HepG2 (cell line): ENCODE data around the gene DDOST. TPM values are rescaled to one million over a fixed set of nuclear protein-coding genes. Genes with fewer than 3 reads are reported as not detected.

Experiments used
- ATAC-seq: fragments of 200-7000 bp; cut with Tn5 transposase; 3 replicates; pipeline ENCODE4 v1.9.1; 2020; ENCODE audit warnings: mild to moderate bottlenecking, moderate library complexity
- BruUV-seq: library from RNA; stranded (reverse); fragments of 400-500 nt; replicated peaks from 2 replicates; lab custom pipeline; 2021; lab: Mats Ljungman, UMichigan
- CTCF ChIA-PET: fragments of 300-600 bp; formaldehyde crosslinking; extraction: SDS; loops from one replicate; lab custom pipeline; 2021; ENCODE audit warnings: low total read pairs, inconsistent platforms, low intra/inter-chr PET ratio; lab: Yijun Ruan, JAX
- POLR2A ChIA-PET: fragments of 350-600 bp; sonication (Branson Sonifier 250); formaldehyde crosslinking; loops from one replicate; lab custom pipeline; 2020; ENCODE audit warnings: antibody characterized with exemption, inconsistent platforms; lab: Yijun Ruan, JAX
- DNase-seq: peaks from one replicate; pipeline ENCODE4 v3.0.0-alpha.2; 2015; ENCODE audit warnings: low spot score
- FAIRE-seq: peaks from 3 replicates; lab custom pipeline; 2011; peaks lifted over from hg19 to GRCh38; lab: Jason Lieb, UNC
- H2AFZ ChIP-seq: one replicate; pipeline ENCODE4 v1.6.1; 2011; ENCODE audit warnings: low read length, inconsistent platforms
- H3K27ac ChIP-seq: fragments of 300-600 bp; 3 replicates; pipeline ENCODE4 v1.8.0; 2011; ENCODE audit warnings: mixed run types, mild to moderate bottlenecking, mixed read lengths, low read length, inconsistent platforms; ENCODE audit not compliant: insufficient read depth; ENCODE audit errors: extremely low read length
- H3K27me3 ChIP-seq, 2 experiments: fragments of 200-600 bp in 1 of 2; 2 replicates in 1 of 2; 3 replicates in 1 of 2; pipeline versions ENCODE4 v1.6.0 to v1.8.0; 2011; ENCODE audit warnings: low read length in 2 of 2, mild to moderate bottlenecking in 2 of 2, moderate library complexity in 2 of 2, inconsistent platforms in 1 of 2; ENCODE audit not compliant: insufficient read depth in 2 of 2, control insufficient read depth in 1 of 2
- H3K36me3 ChIP-seq, 2 experiments: fragments of 200-600 bp in 1 of 2; replicated peaks in 1 of 2; 2 replicates in 1 of 2; 3 replicates in 1 of 2; pipeline versions ENCODE4 v1.5.1 to v1.8.0; 2011; ENCODE audit warnings: low read length in 2 of 2, inconsistent platforms in 1 of 2; ENCODE audit not compliant: insufficient read depth in 2 of 2, control insufficient read depth in 1 of 2
- H3K4me1 ChIP-seq: 2 replicates; pipeline ENCODE4 v1.5.1; 2012; ENCODE audit warnings: low read length, inconsistent platforms; ENCODE audit not compliant: insufficient read depth
- H3K4me2 ChIP-seq: 2 replicates; pipeline ENCODE4 v1.6.0; 2011; ENCODE audit warnings: low read depth, low read length, inconsistent platforms
- H3K4me3 ChIP-seq, 3 experiments: fragments of 200-600 bp in 1 of 3; sonication (generic), shearing (Covaris generic) in 1 of 3; replicated peaks in 1 of 3; 2 replicates each; pipeline ENCODE4 v1.5.1; 2011 to 2016; ENCODE audit warnings: low read length in 3 of 3, inconsistent platforms in 2 of 3, low read depth in 2 of 3, mild to moderate bottlenecking in 2 of 3, control low read depth in 1 of 3, mixed read lengths in 1 of 3; ENCODE audit not compliant: insufficient read depth in 1 of 3
- H3K79me2 ChIP-seq: one replicate; pipeline ENCODE4 v1.6.1; 2011; ENCODE audit warnings: low read length, inconsistent platforms; ENCODE audit not compliant: insufficient read depth
- H3K9ac ChIP-seq: 2 replicates; pipeline ENCODE4 v1.6.0; 2011; ENCODE audit warnings: mild to moderate bottlenecking, low read depth, low read length, inconsistent platforms; ENCODE audit not compliant: insufficient read depth
- H3K9me3 ChIP-seq: 2 replicates; pipeline ENCODE4 v1.5.1; 2012; ENCODE audit warnings: mild to moderate bottlenecking, low read length
- H4K20me1 ChIP-seq: 2 replicates; pipeline ENCODE4 v1.6.0; 2011; ENCODE audit warnings: inconsistent platforms, mild to moderate bottlenecking, low read length, moderate library complexity; ENCODE audit not compliant: insufficient read depth
- ARID4A ChIP-seq: sonication (generic); formaldehyde crosslinking; IDR thresholded peaks from 2 replicates; pipeline ENCODE4 v1.5.0; 2020; ENCODE audit warnings: mild to moderate bottlenecking, missing genetic modification reagents, borderline replicate concordance
- ETS1 ChIP-seq: sonication (generic); formaldehyde crosslinking; IDR thresholded peaks from 2 replicates; pipeline ENCODE4 v1.4.0; 2020; ENCODE audit warnings: missing genetic modification reagents
- MAFF ChIP-seq: IDR thresholded peaks from 2 replicates; pipeline ENCODE4 v1.6.1; 2011; ENCODE audit warnings: low read depth, low read length, improper control_type of control experiment
- MAFK ChIP-seq, 2 experiments: IDR thresholded peaks in 1 of 2; conservative IDR thresholded peaks in 1 of 2; 2 replicates each; pipeline ENCODE4 v1.6.1; 2011; ENCODE audit warnings: improper control_type of control experiment in 2 of 2, low read length in 2 of 2
- MYNN ChIP-seq: sonication (generic); formaldehyde crosslinking; IDR thresholded peaks from 2 replicates; pipeline ENCODE4 v1.4.0; 2020; ENCODE audit warnings: mild to moderate bottlenecking, low read depth, missing genetic modification reagents
- ONECUT2 ChIP-seq: sonication (generic); formaldehyde crosslinking; IDR thresholded peaks from 2 replicates; pipeline ENCODE4 v1.4.0; 2020; ENCODE audit warnings: missing genetic modification reagents
- SNAPC2 ChIP-seq: sonication (generic); formaldehyde crosslinking; IDR thresholded peaks from 2 replicates; pipeline ENCODE4 v1.8.1; 2022; ENCODE audit warnings: mild to moderate bottlenecking, missing genetic modification reagents
- ZBTB1 ChIP-seq: sonication (generic); formaldehyde crosslinking; IDR thresholded peaks from 2 replicates; pipeline ENCODE4 v1.4.0; 2020; ENCODE audit warnings: missing genetic modification reagents, borderline replicate concordance
- ZNF101 ChIP-seq: sonication (generic); formaldehyde crosslinking; IDR thresholded peaks from 2 replicates; pipeline ENCODE4 v1.4.0; 2020; ENCODE audit warnings: mild to moderate bottlenecking, low read depth, missing genetic modification reagents, borderline replicate concordance
- ZNF382 ChIP-seq: sonication (generic); formaldehyde crosslinking; IDR thresholded peaks from 2 replicates; pipeline ENCODE4 v1.5.0; 2020; ENCODE audit warnings: missing genetic modification reagents, mild to moderate bottlenecking, borderline replicate concordance
- ZSCAN12 ChIP-seq: sonication (generic); formaldehyde crosslinking; IDR thresholded peaks from 2 replicates; pipeline ENCODE4 v1.9.0; 2021; ENCODE audit warnings: mild to moderate bottlenecking, missing genetic modification reagents
- WGBS: methylation state at CpG from one replicate; pipeline ENCODE4 v1.1.6; 2017; ENCODE audit warnings: low lambda C conversion rate; 5-methylcytosine and 5-hydroxymethylcytosine counted together
- in situ Hi-C: cut with HindIII; loops from 2 replicates; pipeline ENCODE4 v1.10.0; 2017; ENCODE audit warnings: low pct_unique_long_range_greater_than_20kb; ENCODE audit not compliant: extremely low pct_ligation_motif_present
- intact Hi-C: fragments of 100-400 bp; cut with micrococcal nuclease; formaldehyde crosslinking; loops from one replicate; pipeline ENCODE4 v1.10.0; 2022; ENCODE audit not compliant: unreplicated experiment
- polyA plus RNA-seq, 8 experiments: library from polyadenylated mRNA; depleted of rRNA in 3 of 8; stranded (reverse) in 7 of 8; unstranded in 1 of 8; fragments of >200 nt; fragmentation: Illumina TruSeq in 4 of 8; extraction: Trizol in 4 of 8; gene quantifications; 2 replicates each; pipeline versions ENCODE4 v1.2.1 to v1.2.3, GENCODE V29; 2011 to 2016; ENCODE audit warnings: low read depth in 4 of 8, missing spikeins in 1 of 8, mixed read lengths in 1 of 8; ENCODE audit not compliant: insufficient read depth in 1 of 8
- total RNA-seq, 5 experiments: library from RNA; depleted of rRNA; stranded (reverse); fragments of >200 nt; fragmentation: Illumina TruSeq; extraction: Trizol; gene quantifications; 2 replicates each; pipeline ENCODE4 v1.2.3, GENCODE V29; 2016; ENCODE audit warnings: low read depth in 1 of 5
- TF ChIP-seq, protein P1 (sequence below): sonication (generic); formaldehyde crosslinking; IDR thresholded peaks from 2 replicates; pipeline ENCODE4 v1.8.0; 2022; ENCODE audit warnings: mild to moderate bottlenecking, missing genetic modification reagents, borderline replicate concordance

Gene DDOST
- total and polyA plus RNA-seq, 2 of the 13 experiments (the other 11 are each of a cell fraction or from before 2014, with no cell fraction given) = 335 to 494 TPM

GRCh38 chr1:20630729-20631128 lies 30.4 kb downstream of the DDOST start:
- ChIA-PET POLR2A (no interaction called here), CTCF (no interaction called here)
- intact Hi-C loops = no loop called here

GRCh38 chr1:20626524-20626923 lies 34.6 kb downstream of the DDOST start:
- H3K4me3 ChIP-seq = no peak overlapping the region
- H3K79me2 ChIP-seq = no peaks in the 10 kb centered on the region
- ATAC-seq = no peak
- H3K27me3 ChIP-seq = no peaks in the 10 kb centered on the region
- H3K27ac ChIP-seq = no peak overlapping the region
- H3K36me3 ChIP-seq = no peaks in the 10 kb centered on the region
- intact Hi-C loops = no loop called here
- ChIA-PET CTCF (no interaction called here), POLR2A (no interaction called here)
- DNase-seq = no peak
- BruUV-seq = no TSS peak
- whole genome bisulfite sequencing = 0% methylated on average over 1 of the region's 1 CpG
- H4K20me1 ChIP-seq = no peaks in the 10 kb centered on the region
- H3K9ac ChIP-seq = no peak overlapping the region
- no peak overlapping the region for H2AFZ ChIP-seq
- no peak for FAIRE-seq
- H3K4me2 ChIP-seq = no peak overlapping the region
- in situ Hi-C loops = no loop called here
- H3K9me3 ChIP-seq = no peaks in the 10 kb centered on the region
- H3K4me1 ChIP-seq = no peaks in the 10 kb centered on the region
- TF ChIP-seq ZNF382 (CRISPR knock-in tag) (no peak), MYNN (no peak), ZBTB1 (no peak), ZNF101 (CRISPR knock-in tag) (no peak), ONECUT2 (CRISPR knock-in tag) (no peak), ZSCAN12 (CRISPR knock-in tag) (no peak), ARID4A (CRISPR knock-in tag) (no peak)
- TF ChIP-seq, protein P1, sequence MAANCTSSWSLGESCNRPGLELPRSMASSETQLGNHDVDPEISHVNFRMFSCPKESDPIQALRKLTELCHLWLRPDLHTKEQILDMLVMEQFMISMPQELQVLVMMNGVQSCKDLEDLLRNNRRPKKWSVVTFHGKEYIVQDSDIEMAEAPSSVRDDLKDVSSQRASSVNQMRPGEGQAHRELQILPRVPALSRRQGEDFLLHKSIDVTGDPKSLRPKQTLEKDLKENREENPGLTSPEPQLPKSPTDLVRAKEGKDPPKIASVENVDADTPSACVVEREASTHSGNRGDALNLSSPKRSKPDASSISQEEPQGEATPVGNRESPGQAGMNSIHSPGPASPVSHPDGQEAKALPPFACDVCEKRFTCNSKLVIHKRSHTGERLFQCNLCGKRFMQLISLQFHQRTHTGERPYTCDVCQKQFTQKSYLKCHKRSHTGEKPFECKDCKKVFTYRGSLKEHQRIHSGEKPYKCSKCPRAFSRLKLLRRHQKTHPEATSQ = no peak

More at GRCh38 chr1:20630729-20631128, 30.4 kb downstream of the DDOST start:
- H2AFZ ChIP-seq = no peak overlapping the region
- ATAC-seq (no peak), DNase-seq (no peak), FAIRE-seq (no peak)
- H3K4me3 ChIP-seq = no peak overlapping the region
- H3K4me1 ChIP-seq = peaks cover 22% of the 10 kb centered on the region
- no peak for TF ChIP-seq ETS1 (CRISPR knock-in tag)
- TF ChIP-seq MAFK (conservative IDR thresholded peaks at IDR 0.05 in 1 of 2, IDR thresholded peaks at IDR 0.05 in 1 of 2; ENCODE audit: low read length in 2 of 2) = peak; percentile 95 to 98
- TF ChIP-seq SNAPC2 = no peak
- TF ChIP-seq MAFF = peak; percentile 97
- H3K79me2 ChIP-seq = no peaks in the 10 kb centered on the region
- H4K20me1 ChIP-seq = no peaks in the 10 kb centered on the region
- H3K4me2 ChIP-seq = no peak overlapping the region
- no peaks in the 10 kb centered on the region for H3K9me3 ChIP-seq
- H3K36me3 ChIP-seq = no peaks in the 10 kb centered on the region
- in situ Hi-C loops = no loop called here
- H3K27ac ChIP-seq = no peak overlapping the region
- whole genome bisulfite sequencing = 23% methylated on average over 4 of the region's 4 CpGs
- no peaks in the 10 kb centered on the region for H3K27me3 ChIP-seq
- BruUV-seq = no TSS peak
- no peak overlapping the region for H3K9ac ChIP-seq
